Hematopoietic multipotent progenitor cell treated with erythropoietin and hydrocortisone succinate and interleukin-3 and kit ligand, for 6 days (in vitro differentiated cells): ENCODE measurements around the gene ARID5B.

Source experiments
- DNase-seq: peaks from one replicate; pipeline ENCODE4 v3.0.0-alpha.2; 2015

The ARID5B gene

DNA sequence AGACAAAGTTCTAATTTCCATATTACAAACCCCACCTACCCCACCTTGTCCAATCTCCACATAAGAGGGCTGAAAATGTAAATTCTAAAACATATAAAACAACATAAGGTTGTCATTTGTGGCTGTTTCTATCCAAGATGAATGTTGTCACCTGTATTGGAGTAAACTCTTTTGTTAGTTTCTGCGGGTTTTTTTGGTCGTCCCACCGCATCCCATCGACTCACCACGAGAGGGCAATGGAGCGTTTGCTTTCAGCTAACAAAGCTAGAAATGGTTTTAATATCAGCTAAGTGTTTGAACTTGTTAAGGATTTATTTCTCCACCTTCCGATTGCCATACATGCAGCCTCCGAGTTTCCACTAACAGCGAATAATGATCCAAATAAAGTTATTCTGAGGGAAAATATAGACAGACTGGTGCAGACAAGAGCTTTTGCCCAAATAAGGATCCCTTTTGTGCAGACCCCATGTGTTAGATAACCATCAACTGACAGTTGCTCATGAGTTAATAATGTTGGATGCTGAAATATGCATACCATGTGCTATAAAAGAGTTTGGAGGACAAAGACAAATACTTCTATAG, 137.2 kb downstream of the ARID5B start:
- DNase-seq: peak; percentile 91

DNA sequence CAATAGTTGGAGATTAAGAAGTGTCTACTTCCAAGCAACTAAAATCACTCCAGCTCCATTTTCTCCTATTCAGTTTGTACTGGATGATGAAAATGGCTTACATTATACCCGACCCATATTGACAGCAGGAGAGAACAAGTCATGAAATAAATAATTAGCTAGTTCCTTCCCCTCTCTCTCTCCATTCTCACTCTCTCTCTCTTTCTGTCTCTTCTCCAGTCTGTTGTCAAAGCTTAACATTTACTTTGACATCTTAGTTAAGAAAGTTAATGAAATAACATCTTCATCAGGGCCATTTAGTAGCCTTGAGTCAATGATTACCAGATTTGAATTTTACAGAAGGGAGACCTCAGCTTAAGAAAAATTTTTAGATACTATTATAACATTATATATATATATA, 138.5 kb downstream of the ARID5B start:
- DNase-seq: no peak

GRCh38 chr10:62040881-62041280, 139.4 kb downstream of the ARID5B start:
- DNase-seq: no peak

DNA sequence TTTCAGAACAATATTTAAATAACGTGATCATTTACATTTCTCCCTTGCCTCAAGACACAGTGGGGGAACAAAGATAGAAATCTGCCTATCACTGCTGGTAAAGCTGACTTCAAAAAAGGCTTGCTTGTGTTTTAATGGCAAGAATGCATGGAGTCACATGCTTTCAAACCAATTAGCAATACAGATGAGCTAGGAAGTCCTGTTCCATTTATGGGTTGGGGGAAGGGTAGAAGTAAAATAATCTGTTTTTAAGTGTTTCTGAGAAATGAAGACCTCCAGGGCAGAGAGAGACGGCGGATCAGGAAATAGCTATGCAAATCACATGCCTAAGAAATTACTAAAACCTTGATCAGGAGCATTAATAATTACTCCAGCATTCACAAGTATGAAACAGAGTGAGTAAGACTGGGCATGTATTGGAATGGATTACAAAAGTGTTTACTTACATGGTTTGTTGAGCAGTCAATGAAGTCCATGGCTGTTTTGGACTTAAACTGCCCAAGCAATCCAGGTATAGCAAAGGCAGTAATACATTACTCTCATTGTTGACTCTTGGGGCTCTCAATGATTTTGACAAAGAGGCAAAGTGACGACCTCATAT, 142.0 kb downstream of the ARID5B start:
- DNase-seq: peak; percentile 29

- no peak for DNase-seq
These were observed 143.1 kb downstream of the ARID5B start for GRCh38 chr10:62044566-62044965.

DNA sequence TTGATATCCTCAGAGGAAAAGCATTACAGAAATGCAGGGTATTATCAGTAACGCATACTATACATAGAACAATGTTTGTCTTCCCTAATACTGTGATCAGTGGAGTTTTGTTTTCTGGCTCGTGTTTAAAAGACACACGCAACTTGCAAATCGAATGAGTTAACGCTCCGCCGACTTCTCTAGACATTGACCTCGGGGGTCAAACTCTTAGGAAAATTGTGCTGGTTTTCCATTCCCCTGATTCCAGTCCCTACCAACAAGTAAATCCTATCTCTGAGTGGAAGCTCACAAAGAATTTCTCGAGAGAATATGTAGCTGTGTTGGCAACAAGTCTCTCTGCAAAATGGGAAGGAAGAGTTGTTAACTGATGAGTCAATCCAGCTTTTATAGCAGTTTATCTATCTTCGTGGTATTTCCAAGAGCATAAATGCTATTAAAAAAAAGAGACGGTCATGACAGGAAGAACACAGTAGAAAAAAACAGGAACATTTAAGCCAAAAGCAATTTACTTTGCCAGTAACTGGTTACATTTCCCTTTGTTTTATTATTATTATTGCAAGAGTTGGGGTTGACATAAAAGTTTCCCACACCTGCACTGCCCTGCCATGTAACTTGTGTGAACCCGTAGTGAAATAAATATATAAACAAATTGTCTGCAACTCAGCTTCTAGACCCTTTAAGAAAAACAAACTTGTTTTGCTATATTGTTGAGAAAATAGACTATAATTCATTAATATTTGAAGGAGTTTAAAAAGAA, 144.4 kb downstream of the ARID5B start:
- peak; percentile 66 for DNase-seq

- peak; percentile 78 for DNase-seq
These were observed 145.2 kb downstream of the ARID5B start for GRCh38 chr10:62046522-62047227.

DNA sequence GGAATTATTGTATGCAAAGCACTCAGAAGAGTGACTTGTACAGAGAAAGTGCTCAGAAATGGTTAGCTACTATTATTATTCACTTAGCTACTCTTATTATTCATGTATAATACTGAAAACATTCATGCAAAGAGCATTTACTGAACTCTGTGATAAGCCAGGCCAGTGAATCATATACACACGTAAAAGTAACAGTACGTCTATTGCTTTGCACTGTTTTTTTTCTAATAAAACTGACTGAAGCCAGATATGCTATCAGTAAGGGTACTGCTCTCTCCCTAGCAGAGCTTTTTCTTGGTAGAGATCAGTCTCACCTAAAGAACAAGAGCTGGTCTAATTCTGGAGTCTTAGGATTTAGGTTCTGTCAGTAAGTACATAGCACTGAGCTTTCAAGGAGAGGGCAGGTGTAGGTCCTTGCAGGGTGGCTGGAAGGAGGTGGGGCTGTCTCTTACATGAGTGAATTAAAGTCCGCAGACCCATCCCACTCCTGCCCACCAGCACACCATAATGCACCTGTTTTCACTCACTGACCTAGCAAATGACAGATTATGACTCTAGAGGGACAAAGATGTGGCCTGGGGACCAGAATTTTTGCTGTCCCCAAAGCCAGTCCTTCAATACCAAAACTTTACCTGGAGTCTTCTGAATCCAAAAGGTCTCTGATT, 145.9 kb downstream of the ARID5B start:
- peak; percentile 39 for DNase-seq

DNA sequence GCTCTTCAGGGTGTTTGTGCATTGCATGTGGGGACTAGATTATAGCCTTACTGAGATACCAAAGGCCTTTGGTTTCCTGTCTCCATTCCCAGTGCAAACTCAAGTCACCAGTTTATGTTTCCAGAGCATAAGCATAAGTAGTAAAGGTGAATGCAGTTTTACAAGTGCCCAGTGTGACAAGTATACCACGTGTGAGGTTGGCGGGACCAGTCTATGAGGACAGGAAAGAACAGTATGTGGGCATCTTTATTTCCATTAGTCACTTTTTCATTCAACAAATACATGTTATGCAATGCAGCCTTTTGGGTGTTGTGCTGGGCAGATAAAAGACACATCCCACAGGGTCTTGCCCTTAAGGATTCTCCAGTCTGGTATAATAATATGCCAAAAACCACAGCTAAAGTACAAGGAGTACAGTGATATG, 146.5 kb downstream of the ARID5B start:
- DNase-seq: peak; percentile 51

DNA sequence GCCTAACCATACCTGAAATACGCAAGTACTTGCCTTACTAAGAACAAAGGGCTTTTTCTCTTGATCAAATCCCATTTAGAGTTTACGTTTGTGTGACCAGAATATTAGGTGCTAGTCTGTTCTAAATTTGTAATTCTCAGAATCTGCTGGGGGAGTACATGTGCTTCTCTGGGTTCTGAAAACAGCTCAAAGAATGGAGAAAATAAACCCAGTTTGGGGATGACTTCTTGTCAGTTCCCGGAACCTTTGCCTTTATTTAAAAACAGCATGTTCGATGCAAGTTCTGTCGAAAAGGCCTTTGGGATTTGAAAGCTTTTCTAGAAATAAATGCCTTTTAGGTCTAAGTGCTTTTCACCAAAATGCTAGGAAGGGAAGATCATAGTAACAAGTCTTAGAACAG, 147.0 kb downstream of the ARID5B start:
- DNase-seq: no peak

- DNase-seq: no peak
These were observed 147.6 kb downstream of the ARID5B start for GRCh38 chr10:62048919-62049623.

- no peak for DNase-seq
These were observed 148.3 kb downstream of the ARID5B start for GRCh38 chr10:62049624-62050345.

GRCh38 chr10:62050346-62050892, 148.9 kb downstream of the ARID5B start:
- no peak for DNase-seq

DNA sequence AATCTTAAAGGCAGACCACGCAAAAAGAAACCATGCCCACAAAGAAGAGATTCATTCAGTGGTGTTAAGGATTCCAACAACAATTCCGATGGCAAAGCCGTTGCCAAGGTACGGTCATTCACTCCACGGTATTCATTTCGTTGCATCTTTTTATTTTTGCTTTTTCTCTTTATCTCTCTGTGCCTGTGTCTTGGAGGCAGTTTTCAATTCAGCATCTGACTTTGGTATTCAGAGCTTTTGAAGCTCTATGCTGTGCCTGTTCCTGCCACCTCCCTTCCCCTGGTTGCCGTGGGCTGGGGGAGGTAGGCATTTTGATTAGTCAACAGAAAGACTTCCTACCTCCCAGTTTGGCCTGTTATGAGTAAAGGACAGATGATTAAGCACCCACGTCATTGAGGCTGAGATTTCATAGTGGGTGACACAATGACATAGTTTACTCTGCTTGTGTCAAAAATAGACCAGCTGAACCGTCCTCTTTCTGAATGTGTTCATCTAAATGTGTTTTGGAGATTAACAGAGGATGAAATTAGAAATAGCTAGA, 149.5 kb downstream of the ARID5B start:
- no peak for DNase-seq

- DNase-seq: no peak
These were observed 150.8 kb downstream of the ARID5B start for GRCh38 chr10:62052276-62052675.

- no peak for DNase-seq
These were observed 152.4 kb downstream of the ARID5B start for GRCh38 chr10:62053860-62054259.

GRCh38 chr10:62054408-62054807, 152.9 kb downstream of the ARID5B start:
- DNase-seq: no peak

GRCh38 chr10:62054830-62055229, 153.3 kb downstream of the ARID5B start:
- no peak for DNase-seq

DNA sequence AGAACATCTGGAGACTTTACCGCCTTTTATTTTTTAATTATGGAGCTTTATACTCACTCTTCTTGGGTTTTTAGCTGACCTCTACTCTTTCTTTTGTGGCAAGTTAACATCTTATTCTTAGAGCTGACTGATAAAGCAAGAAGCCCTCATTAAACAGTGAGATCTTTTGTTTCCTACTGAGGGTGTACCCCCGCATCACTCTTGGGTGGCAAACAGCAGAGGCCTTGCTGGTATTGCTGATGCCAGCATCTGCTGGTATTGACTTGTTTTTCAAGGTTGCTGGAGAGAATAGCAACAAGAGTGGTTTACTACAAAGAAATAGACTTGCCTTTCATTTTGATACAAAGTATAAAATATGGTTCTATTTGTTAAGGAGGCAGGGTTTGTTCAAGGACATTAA, 154.7 kb downstream of the ARID5B start:
- DNase-seq: no peak

DNA sequence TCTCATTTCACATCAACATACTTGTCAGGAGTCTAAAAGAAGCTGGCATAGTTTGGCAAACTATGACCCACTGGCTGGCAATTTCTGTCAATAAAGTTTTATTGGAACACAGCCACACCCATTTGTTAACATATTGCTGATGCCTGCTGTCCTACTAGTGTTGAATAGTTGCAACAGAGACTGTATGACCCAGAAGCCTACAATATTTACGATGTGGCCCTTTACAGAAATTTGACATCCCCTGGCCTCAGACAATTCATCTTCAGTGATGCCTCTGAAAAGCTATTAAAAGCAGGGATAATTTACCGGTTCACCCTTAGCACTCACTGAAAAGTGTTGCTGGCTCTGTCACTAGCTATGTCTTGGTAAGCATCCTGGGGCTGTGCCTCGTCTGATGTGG, 155.2 kb downstream of the ARID5B start:
- DNase-seq: no peak

- DNase-seq: no peak
These were observed 155.9 kb downstream of the ARID5B start for GRCh38 chr10:62057359-62057758.
